IPS-18a (cell line): ENCODE measurements around the gene ARHGAP26.
"Not testable (repeated sequence)": the region's sequence is repeated elsewhere in the genome, so short reads cannot be mapped to it uniquely, and the experiment has no call there.

Experiments used
- H3K27ac ChIP-seq: one replicate; pipeline ENCODE4 v1.5.1; 2013; ENCODE audit warnings: low read length
- H3K27me3 ChIP-seq: one replicate; pipeline ENCODE4 v1.6.1; 2013; ENCODE audit warnings: mild to moderate bottlenecking, low read length; ENCODE audit not compliant: control insufficient read depth, insufficient read depth
- H3K36me3 ChIP-seq: one replicate; pipeline ENCODE4 v1.6.1; 2013; ENCODE audit warnings: low read depth, low read length; ENCODE audit not compliant: control insufficient read depth
- H3K4me1 ChIP-seq: one replicate; pipeline ENCODE4 v1.6.1; 2013; ENCODE audit warnings: low read depth, low read length; ENCODE audit not compliant: control insufficient read depth
- H3K4me3 ChIP-seq: one replicate; pipeline ENCODE4 v1.5.1; 2013; ENCODE audit warnings: low read length
- H3K9ac ChIP-seq: one replicate; pipeline ENCODE4 v1.6.1; 2013; ENCODE audit warnings: mild to moderate bottlenecking, low read length, moderate library complexity
- H3K9me3 ChIP-seq: one replicate; pipeline ENCODE4 v1.6.1; 2013; ENCODE audit warnings: low read depth, low read length; ENCODE audit not compliant: control insufficient read depth

ARHGAP26 gene

GRCh38 chr5:142989270-142989669 is 219.1 kb downstream of the ARHGAP26 start:
- not testable (repeated sequence) for H3K36me3 ChIP-seq, H3K27ac ChIP-seq, H3K4me3 ChIP-seq, H3K27me3 ChIP-seq, H3K9ac ChIP-seq, H3K9me3 ChIP-seq, H3K4me1 ChIP-seq

- not testable (repeated sequence) for H3K4me1 ChIP-seq, H3K9ac ChIP-seq, H3K27ac ChIP-seq, H3K9me3 ChIP-seq, H3K36me3 ChIP-seq, H3K27me3 ChIP-seq, H3K4me3 ChIP-seq
Observed at GRCh38 chr5:142990073-142990472, 219.9 kb downstream of the ARHGAP26 start.

- Histone ChIP-seq H3K27me3 (no peaks in the 10 kb centered on the region), H3K27ac (no peak overlapping the region), H3K4me3 (no peak overlapping the region), H3K4me1 (no peaks in the 10 kb centered on the region), H3K9ac (no peak overlapping the region), H3K36me3 (no peaks in the 10 kb centered on the region), H3K9me3 (no peaks in the 10 kb centered on the region)
Observed at GRCh38 chr5:142994218-142994617, 224.0 kb downstream of the ARHGAP26 start.

- not testable (repeated sequence) for H3K4me3 ChIP-seq, H3K9ac ChIP-seq, H3K27ac ChIP-seq, H3K27me3 ChIP-seq, H3K4me1 ChIP-seq, H3K9me3 ChIP-seq, H3K36me3 ChIP-seq
Observed at GRCh38 chr5:142995621-142996020, 225.4 kb downstream of the ARHGAP26 start.

GRCh38 chr5:142997591-142997990 is 227.4 kb downstream of the ARHGAP26 start:
- no peaks in the 10 kb centered on the region for H3K36me3 ChIP-seq
- H3K4me1 ChIP-seq, result peaks cover 8% of the 10 kb centered on the region
- no peaks in the 10 kb centered on the region for H3K9me3 ChIP-seq
- no peak overlapping the region for H3K9ac ChIP-seq
- H3K27ac ChIP-seq, result no peak overlapping the region
- no peak overlapping the region for H3K4me3 ChIP-seq
- H3K27me3 ChIP-seq, result no peaks in the 10 kb centered on the region

- Histone ChIP-seq H3K4me3 (no peak overlapping the region), H3K9me3 (no peaks in the 10 kb centered on the region), H3K36me3 (no peaks in the 10 kb centered on the region), H3K27me3 (no peaks in the 10 kb centered on the region), H3K9ac (no peak overlapping the region), H3K4me1 (peaks cover 14% of the 10 kb centered on the region), H3K27ac (no peak overlapping the region)
Observed at GRCh38 chr5:142998316-142999020, 228.3 kb downstream of the ARHGAP26 start.

GRCh38 chr5:143000551-143000950 is 230.4 kb downstream of the ARHGAP26 start:
- H3K4me1 ChIP-seq, result peaks cover 14% of the 10 kb centered on the region
- not testable (repeated sequence) for H3K9me3 ChIP-seq, H3K36me3 ChIP-seq, H3K4me3 ChIP-seq, H3K27ac ChIP-seq, H3K9ac ChIP-seq, H3K27me3 ChIP-seq

GRCh38 chr5:143001764-143002351 is 231.7 kb downstream of the ARHGAP26 start:
- Histone ChIP-seq H3K9ac (no peak overlapping the region), H3K4me3 (no peak overlapping the region), H3K4me1 (peaks cover 14% of the 10 kb centered on the region), H3K36me3 (no peaks in the 10 kb centered on the region), H3K27ac (no peak overlapping the region), H3K9me3 (no peaks in the 10 kb centered on the region), H3K27me3 (no peaks in the 10 kb centered on the region)

GRCh38 chr5:143002459-143003327 is 232.5 kb downstream of the ARHGAP26 start:
- no peaks in the 10 kb centered on the region for H3K36me3 ChIP-seq
- H3K9ac ChIP-seq, result no peak overlapping the region
- no peaks in the 10 kb centered on the region for H3K9me3 ChIP-seq
- no peaks in the 10 kb centered on the region for H3K27me3 ChIP-seq
- H3K4me1 ChIP-seq, result peaks cover 14% of the 10 kb centered on the region
- no peak overlapping the region for H3K4me3 ChIP-seq
- H3K27ac ChIP-seq, result no peak overlapping the region

GRCh38 chr5:143003328-143003636 is 233.1 kb downstream of the ARHGAP26 start:
- Histone ChIP-seq H3K36me3 (no peaks in the 10 kb centered on the region), H3K4me3 (no peak overlapping the region), H3K9ac (no peak overlapping the region), H3K27ac (no peak overlapping the region), H3K27me3 (no peaks in the 10 kb centered on the region), H3K9me3 (no peaks in the 10 kb centered on the region), H3K4me1 (peaks cover 14% of the 10 kb centered on the region)

GRCh38 chr5:143004361-143005145 is 234.4 kb downstream of the ARHGAP26 start:
- Histone ChIP-seq H3K9ac (no peak overlapping the region), H3K36me3 (no peaks in the 10 kb centered on the region), H3K27ac (no peak overlapping the region), H3K4me1 (peaks cover 14% of the 10 kb centered on the region), H3K9me3 (no peaks in the 10 kb centered on the region), H3K27me3 (no peaks in the 10 kb centered on the region), H3K4me3 (no peak overlapping the region)
